Measurements from ENCODE around the gene ABHD16A. TPM values are rescaled to one million over a fixed set of nuclear protein-coding genes. Genes with fewer than 3 reads are reported as not detected.
A peak's percentile ranks its signal among the peaks of the same experiment; 100 is the strongest.

The ABHD16A gene
- total and polyA plus RNA-seq, 2 of the 13 experiments (the other 11 are each of a cell fraction or from before 2014, with no cell fraction given) = 43.5 to 45.4 TPM

DNA sequence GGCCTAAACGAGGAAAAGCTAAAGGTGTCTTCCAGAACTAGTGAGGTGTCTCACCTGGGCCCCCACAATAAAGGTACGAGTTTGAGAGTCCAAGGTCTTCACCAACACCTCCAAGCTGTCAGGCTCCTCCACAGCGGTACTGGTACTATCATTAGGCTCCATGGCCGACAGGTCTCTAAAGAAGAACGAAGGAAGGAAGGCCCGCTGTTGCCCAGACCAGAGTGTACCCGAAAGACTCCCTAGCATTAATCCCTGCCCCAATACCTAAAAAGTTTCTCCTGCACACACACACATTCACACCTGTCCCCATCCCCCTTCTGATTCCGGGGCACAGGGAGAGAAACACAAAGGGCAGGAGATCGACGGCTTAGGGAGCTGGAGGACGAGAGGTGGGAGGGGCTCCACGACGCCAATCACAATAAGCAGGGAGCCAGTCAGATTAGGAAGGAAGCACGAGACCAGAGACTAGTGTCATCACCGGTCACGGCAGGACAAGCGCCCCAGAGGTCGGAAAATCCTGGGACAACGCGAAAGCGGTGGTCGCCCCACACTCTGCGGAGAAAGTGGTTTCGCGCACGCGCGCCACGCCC lies 51.4 kb downstream of the ABHD16A start (continued):
- 0 out of 2 replicates have a peak, but pooled peaks have one; percentile 23 for TF ChIP-seq MXD1 (CRISPR knock-in tag; IDR thresholded peaks at IDR 0.05)
- 0 out of 2 replicates have a peak, but pooled peaks have one; percentile 18 for TF ChIP-seq KDM2A (CRISPR knock-in tag; IDR thresholded peaks at IDR 0.05; ENCODE audit: borderline replicate concordance, low read depth)
- TF ChIP-seq, protein P1, sequence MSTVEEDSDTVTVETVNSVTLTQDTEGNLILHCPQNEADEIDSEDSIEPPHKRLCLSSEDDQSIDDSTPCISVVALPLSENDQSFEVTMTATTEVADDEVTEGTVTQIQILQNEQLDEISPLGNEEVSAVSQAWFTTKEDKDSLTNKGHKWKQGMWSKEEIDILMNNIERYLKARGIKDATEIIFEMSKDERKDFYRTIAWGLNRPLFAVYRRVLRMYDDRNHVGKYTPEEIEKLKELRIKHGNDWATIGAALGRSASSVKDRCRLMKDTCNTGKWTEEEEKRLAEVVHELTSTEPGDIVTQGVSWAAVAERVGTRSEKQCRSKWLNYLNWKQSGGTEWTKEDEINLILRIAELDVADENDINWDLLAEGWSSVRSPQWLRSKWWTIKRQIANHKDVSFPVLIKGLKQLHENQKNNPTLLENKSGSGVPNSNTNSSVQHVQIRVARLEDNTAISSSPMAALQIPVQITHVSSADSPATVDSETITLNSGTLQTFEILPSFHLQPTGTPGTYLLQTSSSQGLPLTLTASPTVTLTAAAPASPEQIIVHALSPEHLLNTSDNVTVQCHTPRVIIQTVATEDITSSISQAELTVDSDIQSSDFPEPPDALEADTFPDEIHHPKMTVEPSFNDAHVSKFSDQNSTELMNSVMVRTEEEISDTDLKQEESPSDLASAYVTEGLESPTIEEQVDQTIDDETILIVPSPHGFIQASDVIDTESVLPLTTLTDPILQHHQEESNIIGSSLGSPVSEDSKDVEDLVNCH (CRISPR knock-in tag; IDR thresholded peaks at IDR 0.05) = peak; percentile 46
- TF ChIP-seq TP53 (CRISPR knock-in tag; conservative IDR thresholded peaks at IDR 0.05) = no peak
- TF ChIP-seq ZNF574 (CRISPR knock-in tag; IDR thresholded peaks at IDR 0.05) = 0 out of 2 replicates have a peak, but pooled peaks have one; percentile 10
- peak; percentile 44; the same call in 1 of the 2 replicates for TF ChIP-seq ZNF143 (CRISPR knock-in tag; IDR thresholded peaks at IDR 0.05)
- TF ChIP-seq ZNF687 (CRISPR knock-in tag; IDR thresholded peaks at IDR 0.05) = no peak
- TF ChIP-seq RARA (CRISPR knock-in tag; IDR thresholded peaks at IDR 0.05) = peak; percentile 38; the same call in 1 of the 2 replicates
- TF ChIP-seq ZMYM4 (CRISPR knock-in tag; IDR thresholded peaks at IDR 0.05) = peak; percentile 23; the same call in 1 of the 2 replicates
- peak; percentile 26; the same call in 1 of the 2 replicates for TF ChIP-seq JUNB (CRISPR knock-in tag; IDR thresholded peaks at IDR 0.05; ENCODE audit: borderline replicate concordance)
- TF ChIP-seq ZNF605 (CRISPR knock-in tag; IDR thresholded peaks at IDR 0.05) = peak; percentile 73; the same call in 1 of the 2 replicates
- 0 out of 2 replicates have a peak, but pooled peaks have one; percentile 28 for TF ChIP-seq CHCHD3 (CRISPR knock-in tag; IDR thresholded peaks at IDR 0.05)
- TF ChIP-seq REST (IDR thresholded peaks at IDR 0.05; ENCODE audit: borderline replicate concordance in 1 of 2, low read depth in 1 of 2, low read length in 2 of 2) = no peak
- TF ChIP-seq NR2C2 (CRISPR knock-in tag; IDR thresholded peaks at IDR 0.05; ENCODE audit: borderline replicate concordance) = no peak
